Endometrial microvascular endothelial cells (primary cell): ENCODE data around the gene TOP3B. TPM values are rescaled to one million over a fixed set of nuclear protein-coding genes. Genes with fewer than 3 reads are reported as not detected.

ENCODE experiments used
- in situ Hi-C: cut with HindIII; loops from 2 replicates; pipeline ENCODE4 v1.10.0; 2017; ENCODE audit warnings: low sequenced_read_pairs, low pct_unique_long_range_greater_than_20kb; ENCODE audit errors: inconsistent ontology term
- total RNA-seq: library from RNA; depleted of rRNA; stranded (reverse); fragments of >200 nt; gene quantifications from one replicate; pipeline ENCODE4 v1.2.3, GENCODE V29; 2015; ENCODE audit errors: inconsistent ontology term

Gene TOP3B
- total RNA-seq, 1 donor from 2014 or later = 45.5 TPM

DNA sequence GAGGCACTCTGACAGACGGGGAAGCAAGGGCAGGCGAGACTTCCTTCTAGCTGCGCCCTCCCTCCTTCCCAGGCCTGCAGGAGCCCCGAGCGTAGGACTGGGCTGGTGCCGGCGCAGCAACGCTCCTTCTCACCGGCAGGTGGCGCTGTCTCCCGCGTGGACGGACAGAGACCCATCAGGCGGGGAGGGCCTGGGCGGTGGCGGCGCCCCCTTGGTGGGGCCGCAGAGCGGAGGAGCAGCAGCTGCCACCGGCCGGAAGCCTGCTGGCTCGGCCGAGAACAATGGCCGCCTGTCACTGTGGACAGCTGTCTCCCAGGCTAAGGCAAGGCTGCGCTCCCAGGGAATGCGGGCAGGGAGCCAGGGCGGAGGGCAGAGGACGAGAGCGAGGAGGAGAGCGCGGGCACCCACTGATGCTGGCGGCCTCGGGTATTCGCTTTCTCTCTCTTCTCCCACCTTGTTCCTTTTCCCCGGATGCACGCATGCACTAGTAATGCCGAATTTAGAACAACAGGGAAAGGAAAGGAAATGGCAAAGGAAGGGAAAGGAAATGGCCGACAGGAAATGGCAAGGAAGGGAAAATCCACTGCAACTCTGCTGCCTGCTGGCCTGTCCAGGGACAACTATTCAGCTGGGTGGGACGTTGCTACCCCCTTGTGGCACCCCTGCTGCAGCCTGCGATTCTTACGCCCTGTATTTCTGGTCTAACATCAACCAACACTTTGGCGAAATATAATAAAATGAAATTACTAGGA is 44.3 kb downstream of the TOP3B start:
- in situ Hi-C loops = loop anchor here (25.0 kb wide), 2 partner anchors 126 to 226 kb away; no protein-coding TSS in a partner anchor

DNA sequence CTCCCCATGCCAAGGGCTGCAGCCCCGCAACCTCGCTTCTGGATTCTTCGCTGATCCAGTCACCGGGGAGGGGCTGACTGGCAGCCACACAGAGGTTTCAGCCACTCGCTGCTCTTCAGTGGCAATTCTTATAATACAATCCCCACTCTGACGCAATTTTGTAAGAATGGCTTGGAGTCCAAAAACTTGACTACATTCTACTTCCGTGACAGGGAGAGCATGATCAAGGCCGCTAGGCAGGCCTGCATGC is 44.8 kb downstream of the TOP3B start:
- in situ Hi-C loops = loop anchor here (25.0 kb wide), 2 partner anchors 125 to 225 kb away; no protein-coding TSS in a partner anchor

DNA sequence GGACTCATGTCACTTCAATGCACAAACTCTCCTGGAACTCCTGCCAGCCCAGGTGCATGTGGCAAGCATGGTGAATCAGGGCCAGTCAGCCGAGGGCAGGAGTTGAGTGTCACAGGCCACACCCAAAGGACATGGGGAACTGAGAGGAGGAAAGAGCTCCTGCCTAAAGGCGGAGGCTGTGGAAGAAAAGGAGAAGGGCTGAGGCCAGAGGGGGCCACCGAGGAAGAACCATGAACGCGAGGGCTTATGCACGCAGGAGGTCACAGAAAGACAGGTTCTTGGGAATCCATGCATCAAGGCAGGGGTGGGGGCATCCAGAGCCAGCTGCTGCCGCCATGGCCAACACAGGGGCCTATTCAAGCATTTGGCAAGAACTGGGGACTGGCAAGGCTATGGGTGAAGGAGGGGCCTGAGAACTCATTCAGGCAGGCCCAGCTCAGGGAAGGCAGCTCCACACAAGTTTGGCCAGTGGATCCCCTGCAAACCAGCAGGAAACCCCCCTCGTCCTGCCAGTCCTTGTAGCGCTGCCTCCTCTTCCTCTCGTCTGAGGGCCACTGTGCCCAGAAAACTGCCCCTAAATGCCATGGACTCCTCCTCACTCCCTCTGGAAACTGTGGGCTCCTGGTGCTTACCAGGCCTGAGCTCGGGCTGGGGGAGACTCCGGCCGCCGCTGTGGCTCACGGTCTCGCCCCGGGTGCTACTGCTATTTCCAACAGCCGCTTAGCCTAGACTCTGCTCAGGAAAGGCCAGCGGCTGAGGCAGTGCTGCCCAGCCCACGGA is 45.4 kb downstream of the TOP3B start:
- in situ Hi-C loops = loop anchor here (25.0 kb wide), 2 partner anchors 125 to 225 kb away; no protein-coding TSS in a partner anchor

DNA sequence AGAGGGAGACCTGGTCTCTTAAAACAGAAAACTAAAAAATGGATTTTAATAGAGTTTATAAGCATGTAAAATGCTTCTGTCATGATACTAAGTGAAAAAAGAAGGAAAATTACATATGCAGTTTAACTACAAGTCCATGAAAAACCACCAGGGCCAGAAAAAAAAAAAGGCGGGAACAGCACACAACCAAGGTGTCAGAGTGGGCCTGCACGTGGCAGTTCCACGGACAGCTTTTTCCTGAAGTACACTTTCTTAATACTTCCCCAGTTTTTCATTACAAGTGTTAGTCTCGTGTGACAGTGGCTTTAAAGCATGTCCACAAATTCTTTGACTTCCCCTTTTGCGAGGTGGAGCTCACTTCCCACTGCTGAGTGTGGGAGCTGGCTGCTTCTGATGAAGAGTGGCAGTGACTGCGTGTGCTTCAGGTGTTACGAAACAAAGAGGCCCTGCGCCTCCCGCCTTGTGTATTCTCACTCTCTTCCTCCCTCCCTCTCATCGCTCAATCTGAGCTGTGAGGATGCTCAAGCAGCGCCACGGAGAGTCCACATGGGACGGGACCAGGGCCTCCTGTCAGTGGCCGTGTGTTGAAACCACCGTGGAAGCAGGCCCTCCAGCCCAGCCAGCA is 46.3 kb downstream of the TOP3B start:
- in situ Hi-C loops = loop anchor here (25.0 kb wide), 2 partner anchors 124 to 224 kb away; no protein-coding TSS in a partner anchor

DNA sequence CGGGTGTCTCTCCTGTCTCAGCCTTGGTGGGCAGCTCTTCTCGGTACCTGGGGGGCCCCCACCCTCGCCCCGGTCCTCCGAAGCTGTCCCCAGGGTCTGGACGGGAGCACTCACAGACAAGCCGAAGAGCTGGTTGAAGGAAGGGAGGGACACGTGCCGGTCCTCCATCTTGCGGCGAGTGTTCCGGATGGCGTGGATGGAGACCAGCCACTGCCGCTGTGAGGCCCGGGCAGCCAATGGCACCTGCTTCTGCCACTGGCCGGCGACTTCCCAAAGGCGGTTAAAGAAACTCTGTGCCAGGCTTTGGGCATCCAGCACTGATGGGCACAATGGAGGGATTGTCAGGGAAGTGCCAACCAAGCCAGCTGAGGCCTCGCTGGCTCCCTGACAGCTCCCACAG is 48.7 kb downstream of the TOP3B start:
- in situ Hi-C loops = loop anchor here (25.0 kb wide), 2 partner anchors 122 to 222 kb away; no protein-coding TSS in a partner anchor

DNA sequence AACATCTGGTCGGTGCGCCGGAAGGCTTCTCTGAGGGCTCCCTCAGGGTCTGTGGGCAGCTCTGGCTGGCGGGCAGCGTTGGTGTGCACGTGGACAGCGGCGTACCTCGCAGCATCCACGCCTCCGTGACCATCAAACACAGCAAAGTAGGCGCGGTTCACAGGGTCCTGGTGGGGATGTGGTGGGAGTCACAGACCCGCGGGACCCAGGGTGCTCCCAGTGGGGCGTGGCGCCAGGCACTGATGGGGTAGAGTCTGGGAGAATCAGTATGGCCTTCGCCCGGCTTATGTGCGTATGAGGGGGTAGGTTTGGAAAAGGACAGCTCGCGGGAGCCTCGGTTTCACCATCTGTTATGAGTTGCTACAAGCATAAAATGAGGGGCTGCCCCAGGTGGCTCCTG is 49.2 kb downstream of the TOP3B start:
- in situ Hi-C loops = loop anchor here (25.0 kb wide), 2 partner anchors 121 to 221 kb away; no protein-coding TSS in a partner anchor

DNA sequence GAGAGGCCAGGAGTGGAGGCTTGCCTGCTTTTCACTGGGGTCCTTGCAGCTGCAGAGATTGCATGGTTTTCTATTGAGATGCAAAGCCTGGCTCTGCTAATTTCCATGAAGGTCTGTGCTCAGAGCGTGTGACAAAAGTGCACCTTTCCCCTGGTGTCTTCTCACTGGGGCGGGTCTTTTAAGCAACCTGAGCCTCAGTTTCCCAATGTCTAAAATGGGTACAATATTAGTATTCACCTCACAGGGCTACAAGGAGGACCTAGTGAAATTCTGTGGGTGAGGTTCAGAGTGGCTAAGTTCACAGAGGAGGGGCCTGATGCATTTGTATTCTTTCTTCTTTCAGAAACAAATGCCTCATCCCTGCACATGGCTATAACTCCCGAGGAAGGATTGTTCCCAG is 50.2 kb downstream of the TOP3B start:
- in situ Hi-C loops = loop anchor here (25.0 kb wide), 2 partner anchors 120 to 220 kb away; no protein-coding TSS in a partner anchor

DNA sequence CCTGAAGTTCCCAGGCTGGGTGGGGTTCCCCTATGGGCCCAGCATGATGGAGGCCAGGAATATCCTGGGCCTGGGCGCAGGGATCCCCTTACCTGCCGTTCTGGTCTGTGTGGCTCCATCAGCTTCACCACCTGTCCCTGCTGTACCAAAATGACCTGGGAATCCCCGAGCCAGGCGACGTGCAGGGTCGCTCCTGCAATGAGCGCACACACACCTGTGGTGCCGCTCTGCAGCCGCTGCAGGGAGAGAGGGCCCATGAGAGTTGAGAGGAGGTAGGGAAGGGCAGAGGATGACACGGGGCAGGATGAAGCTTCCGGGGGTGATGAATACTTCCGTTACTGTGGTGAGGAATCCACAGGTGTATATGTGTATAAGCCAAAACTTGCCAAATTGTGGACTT is 51.5 kb downstream of the TOP3B start:
- in situ Hi-C loops = loop anchor here (25.0 kb wide), 2 partner anchors 119 to 219 kb away; no protein-coding TSS in a partner anchor

DNA sequence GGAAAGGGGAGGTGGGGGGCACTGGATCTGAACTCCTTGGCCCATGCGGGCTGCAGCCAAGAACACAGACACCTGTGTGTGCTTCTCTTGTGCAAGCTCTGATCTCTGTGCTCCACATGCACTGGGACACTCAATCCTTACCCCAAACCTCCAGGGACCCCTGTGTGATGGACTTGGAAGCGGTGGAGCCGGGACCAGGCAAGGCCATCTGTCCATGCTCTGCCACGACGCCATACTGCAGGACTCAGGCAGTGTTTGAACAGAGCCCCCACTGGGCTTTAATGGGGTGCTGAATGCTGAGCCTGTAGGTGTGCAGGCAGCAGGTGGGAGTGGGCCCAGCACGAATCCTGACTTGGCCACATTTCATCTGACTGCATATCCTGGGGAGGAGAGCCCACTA is 53.3 kb downstream of the TOP3B start:
- in situ Hi-C loops = loop anchor here (25.0 kb wide), 2 partner anchors 117 to 217 kb away; no protein-coding TSS in a partner anchor

DNA sequence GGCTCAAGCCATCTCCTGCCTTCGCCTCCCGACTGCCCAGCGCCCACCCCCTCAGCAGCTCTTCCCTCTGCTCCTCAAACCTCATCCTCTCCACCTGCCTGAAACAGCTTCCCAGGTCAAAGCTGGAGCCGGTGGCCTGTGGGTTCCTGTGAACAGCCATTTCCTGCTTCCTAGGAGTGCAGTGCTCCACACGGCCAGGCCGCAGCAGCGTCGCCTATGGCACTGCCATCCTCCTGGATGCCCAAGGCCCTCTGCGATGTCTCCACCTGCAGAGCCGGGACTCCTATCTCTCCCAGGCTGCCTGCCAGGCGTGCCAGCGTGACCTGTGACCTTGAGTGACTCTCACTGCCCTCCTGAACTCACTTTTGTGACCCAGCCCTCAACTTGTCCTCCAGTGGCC is 54.5 kb downstream of the TOP3B start:
- in situ Hi-C loops = loop anchor here (25.0 kb wide), 2 partner anchors 116 to 216 kb away; no protein-coding TSS in a partner anchor

DNA sequence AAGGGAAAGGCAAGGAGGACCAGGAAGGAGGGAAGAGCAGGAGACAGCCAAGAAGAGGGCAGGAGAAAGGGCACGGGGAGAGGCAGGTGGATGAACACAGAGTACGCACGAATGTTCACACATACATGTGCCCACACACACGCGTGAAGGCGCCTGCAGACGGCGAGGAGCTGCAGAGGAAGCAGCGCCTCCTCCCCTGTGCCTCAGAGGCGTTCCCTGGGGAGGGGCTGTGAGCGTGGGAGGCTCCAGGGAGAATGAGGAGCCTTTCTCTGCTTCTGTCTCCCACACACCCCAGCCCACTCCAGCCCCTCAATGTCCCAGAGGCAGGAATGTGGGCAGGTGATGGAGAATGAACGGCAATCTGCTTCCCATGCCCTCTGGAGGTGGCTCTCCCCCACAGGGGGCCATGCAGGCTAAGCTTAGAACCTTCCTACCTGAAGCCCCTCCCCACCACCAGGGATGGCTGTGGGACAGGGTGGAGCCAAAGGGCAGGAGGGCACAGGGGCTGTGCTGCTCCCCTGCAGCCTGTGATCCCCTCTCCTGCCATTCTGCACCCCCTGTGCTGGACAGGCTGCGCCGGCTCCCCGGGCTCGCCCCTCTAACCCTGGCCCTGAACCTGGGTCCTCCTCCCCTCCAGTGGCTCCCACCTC is 55.3 kb downstream of the TOP3B start:
- in situ Hi-C loops = loop anchor here (25.0 kb wide), 2 partner anchors 115 to 215 kb away; no protein-coding TSS in a partner anchor

DNA sequence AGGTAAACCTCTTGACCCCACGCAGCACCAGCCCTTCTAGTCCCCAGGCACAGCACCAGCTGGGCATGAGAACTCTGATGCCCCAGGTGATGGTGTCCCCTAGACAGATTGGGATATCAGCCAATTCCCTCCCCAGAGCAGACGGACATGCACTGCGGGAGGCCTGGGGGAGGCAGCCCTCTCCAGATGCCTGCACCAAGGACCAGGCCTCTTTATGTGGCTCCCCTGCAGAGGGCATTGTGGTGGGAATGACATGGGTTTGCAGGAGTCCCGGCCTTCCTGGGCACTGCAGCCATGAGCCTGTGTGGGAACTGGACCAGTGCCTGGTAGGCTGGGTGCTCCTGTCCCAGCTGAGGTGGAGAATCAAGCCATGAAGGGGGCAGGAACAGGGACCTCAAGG is 55.9 kb downstream of the TOP3B start:
- in situ Hi-C loops = loop anchor here (25.0 kb wide), 2 partner anchors 114 to 214 kb away; no protein-coding TSS in a partner anchor

DNA sequence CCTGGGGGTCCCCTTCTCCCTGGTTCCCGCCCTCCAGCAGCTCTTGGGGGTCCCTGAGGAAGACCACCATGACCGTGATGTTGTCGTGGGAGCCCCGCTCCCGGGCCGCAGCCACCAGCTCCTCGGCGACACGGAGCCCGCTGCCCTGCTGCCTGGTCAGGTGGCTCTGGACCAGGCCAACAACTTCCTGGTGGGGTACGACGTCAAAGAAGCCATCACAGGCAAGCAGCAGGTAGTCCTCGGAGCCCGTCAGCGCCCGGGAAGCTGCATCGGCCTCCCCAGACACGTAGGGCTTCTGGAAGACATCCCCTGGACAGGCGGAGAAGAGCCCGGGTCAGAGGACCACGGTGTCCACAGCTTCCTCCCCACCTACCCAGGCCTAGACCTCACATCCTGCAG is 59.4 kb downstream of the TOP3B start:
- in situ Hi-C loops = no loop called here

DNA sequence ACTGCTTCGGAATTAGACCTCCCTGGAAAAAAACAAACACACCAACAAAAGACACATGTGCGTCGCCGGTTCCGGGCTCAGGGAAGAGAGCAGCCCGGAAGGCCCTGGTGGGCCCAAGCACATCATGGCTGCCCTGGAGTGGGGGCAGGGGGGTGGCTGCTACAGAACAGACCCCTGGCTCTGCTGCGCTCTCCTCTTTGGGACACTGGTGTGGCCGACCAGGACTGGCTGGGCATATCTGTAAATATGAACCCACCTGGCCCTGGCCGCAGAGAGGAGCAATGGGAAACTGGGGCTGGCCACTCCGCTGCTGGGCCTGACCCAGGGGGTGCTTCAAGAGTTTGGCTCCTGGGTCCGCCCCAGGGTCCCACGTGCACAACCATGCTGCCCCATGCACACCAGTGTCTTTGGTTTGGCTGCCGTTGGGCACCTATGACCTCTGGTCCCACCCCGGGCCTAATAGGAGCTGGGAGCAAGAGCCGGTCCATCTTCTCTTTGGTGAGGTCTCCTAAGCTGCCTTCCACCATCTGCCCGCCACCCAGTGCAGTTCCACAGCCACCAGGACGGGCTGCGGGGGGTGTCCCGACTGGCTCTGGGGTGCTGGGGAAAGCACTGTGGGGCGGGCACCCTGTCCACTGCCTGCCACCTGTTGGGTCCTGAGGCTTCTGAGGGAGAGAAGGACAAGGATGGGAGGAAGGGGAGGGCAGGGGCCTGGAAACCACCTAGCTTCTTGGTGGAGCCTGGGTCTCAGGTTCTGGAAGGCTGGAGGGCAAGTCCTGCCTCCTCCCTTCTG is 60.0 kb downstream of the TOP3B start:
- in situ Hi-C loops = no loop called here

DNA sequence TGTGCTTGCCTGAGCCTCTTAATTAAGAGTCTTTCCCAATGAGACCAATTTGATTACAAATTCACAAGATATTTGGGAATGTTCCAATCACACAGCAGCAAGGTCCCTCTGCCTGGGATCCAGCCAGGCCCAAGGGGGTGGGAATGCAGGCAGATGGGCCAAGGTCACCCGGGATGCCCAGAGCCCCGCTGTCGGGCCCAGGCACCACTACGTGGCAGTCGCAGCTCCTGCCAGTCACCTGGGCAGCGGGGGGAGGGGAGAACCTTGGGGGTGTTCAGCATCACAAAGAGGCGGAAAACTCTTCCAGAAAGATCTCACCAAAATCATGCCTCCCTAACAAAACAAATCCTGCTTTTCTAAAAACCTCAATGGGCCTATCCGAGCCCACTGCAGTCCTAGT is 60.9 kb downstream of the TOP3B start:
- in situ Hi-C loops = no loop called here

DNA sequence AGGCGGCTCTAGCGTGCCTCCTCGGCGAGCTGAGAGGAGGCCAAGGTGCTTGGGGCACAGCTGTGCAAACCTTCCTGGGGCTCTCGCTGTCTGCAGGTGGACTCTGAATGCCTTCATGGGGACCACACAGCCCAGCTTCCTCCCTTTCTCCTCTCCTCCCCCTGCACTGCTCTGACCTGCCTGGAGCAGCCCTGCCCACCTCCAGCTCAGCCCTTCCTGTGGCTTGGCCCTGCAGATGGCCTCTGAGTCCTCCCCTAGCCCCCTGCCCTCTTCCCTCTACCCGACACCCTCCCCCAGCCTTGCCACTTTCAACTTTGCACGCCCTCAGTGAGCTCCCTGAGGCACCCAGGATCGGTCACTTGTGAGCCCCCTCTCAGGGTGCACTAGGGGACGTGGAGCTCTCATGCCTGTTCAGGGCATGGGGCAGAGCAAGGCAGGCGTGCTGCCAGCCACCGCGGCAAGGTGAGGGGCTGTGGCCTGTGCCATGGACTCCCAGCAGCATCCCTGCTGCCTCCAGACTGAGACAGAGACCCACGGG is 61.3 kb downstream of the TOP3B start:
- in situ Hi-C loops = no loop called here

DNA sequence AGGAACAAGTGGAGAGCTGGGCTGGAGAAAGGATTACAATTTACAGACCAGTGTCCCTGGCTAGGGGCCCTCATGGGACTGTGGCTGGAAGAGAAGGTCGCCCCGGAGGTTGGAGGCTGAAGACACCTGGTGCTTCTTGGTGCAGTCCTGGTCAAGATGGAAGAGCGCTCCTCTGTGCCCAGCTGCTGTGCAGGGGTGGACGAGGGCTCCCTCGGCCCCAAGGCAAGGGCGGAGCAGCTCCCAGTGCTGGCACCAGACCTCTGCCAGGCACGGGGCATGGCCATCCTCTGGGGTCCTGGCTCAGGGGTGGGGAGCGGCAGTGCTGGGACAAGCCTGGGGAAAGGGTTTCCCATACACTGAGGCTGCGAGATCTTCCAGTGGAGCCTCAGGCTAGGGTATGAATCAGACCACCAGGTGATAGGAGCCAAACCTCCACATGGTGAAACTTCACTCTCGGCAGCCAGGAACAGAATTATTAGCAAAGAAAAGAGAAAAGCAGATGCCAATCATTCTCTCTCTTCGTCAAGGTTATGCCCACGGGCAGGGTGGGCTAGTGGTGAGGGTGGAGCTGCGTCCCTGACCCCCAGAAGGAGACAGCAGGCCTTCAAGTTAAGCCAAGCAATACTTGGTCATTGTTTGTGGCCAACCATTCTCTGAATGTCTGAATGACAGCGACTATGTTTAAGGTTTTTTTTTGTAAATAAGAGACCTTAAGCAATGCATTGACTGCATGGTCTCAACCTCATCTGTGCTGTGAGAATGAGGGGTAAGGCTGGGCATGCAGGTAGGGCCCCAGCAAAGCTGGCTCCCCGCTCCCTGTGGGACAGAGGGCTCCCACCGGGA is 62.0 kb downstream of the TOP3B start:
- in situ Hi-C loops = no loop called here
